Activated CD4-positive, alpha-beta memory T cell treated with anti-CD3 and anti-CD28 coated beads, Interleukin-2, amount 10 ng/mL, durations not matched to agents 7 days and 5 days (primary cell): ENCODE results near the gene PDX1. TPM values are rescaled to one million over a fixed set of nuclear protein-coding genes. Genes with fewer than 3 reads are reported as not detected.
A peak's percentile ranks its signal among the peaks of the same experiment; 100 is the strongest.

Experiments used
- CTCF ChIA-PET: fragments of 350-600 bp; sonication (Branson Sonifier 250); formaldehyde crosslinking; loops from one replicate; lab custom pipeline; 2021; ENCODE audit warnings: antibody characterized with exemption, inconsistent platforms; lab: Charles Lee
- POLR2A ChIA-PET: fragments of 350-600 bp; sonication (Branson Sonifier 250); formaldehyde crosslinking; loops from one replicate; lab custom pipeline; 2021; ENCODE audit warnings: antibody characterized with exemption; lab: Charles Lee
- DNase-seq: peaks from one replicate; pipeline ENCODE4 v3.0.0-alpha.2; 2020
- H3K27ac Mint-ChIP-seq: one replicate; pipeline ENCODE4 v1.8.0; 2021; ENCODE audit warnings: mild to moderate bottlenecking, mixed read lengths
- H3K27me3 Mint-ChIP-seq: one replicate; pipeline ENCODE4 v1.8.0; 2021; ENCODE audit warnings: mixed read lengths
- H3K36me3 Mint-ChIP-seq: one replicate; pipeline ENCODE4 v1.8.0; 2021; ENCODE audit warnings: low read depth, mixed read lengths
- H3K4me1 Mint-ChIP-seq: one replicate; pipeline ENCODE4 v1.8.0; 2021; ENCODE audit warnings: mixed read lengths
- H3K4me3 Mint-ChIP-seq: one replicate; pipeline ENCODE4 v1.8.0; 2021; ENCODE audit warnings: mild to moderate bottlenecking, mixed read lengths
- H3K9me3 Mint-ChIP-seq: one replicate; pipeline ENCODE4 v1.8.0; 2021; ENCODE audit warnings: mixed read lengths
- total RNA-seq, 2 experiments: library from RNA; stranded (reverse); gene quantifications; one replicate each; pipeline ENCODE4 v1.2.3, GENCODE V29; 2021

The PDX1 gene
- total RNA-seq, 2 experiments from 2014 or later = not detected

DNA sequence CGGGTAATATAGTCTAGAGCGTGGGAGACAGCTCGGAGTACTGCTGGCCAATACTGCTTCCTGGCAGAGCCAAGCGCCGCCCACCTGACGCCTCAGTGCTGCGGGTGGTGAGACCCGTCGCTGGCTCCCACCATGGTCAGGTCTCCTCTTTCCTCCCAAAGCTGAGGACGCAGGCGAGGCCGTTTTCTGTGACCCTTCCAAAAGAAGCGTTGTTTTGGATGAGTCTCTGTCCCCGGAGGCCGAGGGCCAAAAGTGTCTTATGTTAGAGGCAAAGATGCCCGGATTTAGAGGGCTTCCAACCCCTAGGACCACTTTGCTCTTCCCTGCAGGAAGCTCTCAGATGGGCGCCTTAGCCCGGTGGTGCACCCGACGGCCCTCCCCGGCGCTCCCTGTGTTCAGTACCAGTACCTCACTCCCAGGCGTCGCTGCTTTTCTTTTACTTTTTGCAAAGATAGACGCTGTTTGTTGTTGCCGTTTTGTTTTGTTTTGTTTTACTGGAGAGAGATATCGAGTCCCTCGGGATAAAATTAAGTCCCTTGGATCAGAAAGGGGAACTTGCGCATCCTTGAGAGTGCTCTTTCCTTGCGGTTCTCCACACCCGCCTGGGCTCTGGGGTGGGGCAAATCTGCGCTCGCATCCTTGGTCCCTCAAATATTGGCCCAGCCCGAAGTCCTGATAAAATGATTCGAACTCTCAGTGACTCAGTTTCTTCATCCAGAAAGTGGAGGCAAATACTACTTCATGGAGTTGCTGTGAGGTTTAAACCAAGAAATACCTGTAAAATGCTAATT, 7.0 kb downstream of the PDX1 start:
- H3K4me1 Mint-ChIP-seq = peaks cover 13% of the 10 kb centered on the region
- no peak overlapping the region for H3K27ac Mint-ChIP-seq
- no peaks in the 10 kb centered on the region for H3K9me3 Mint-ChIP-seq
- DNase-seq = no peak
- ChIA-PET CTCF (no interaction called here), POLR2A (no interaction called here)
- peaks cover 4% of the 10 kb centered on the region for H3K36me3 Mint-ChIP-seq
- H3K27me3 Mint-ChIP-seq = peaks cover 90% of the 10 kb centered on the region
- no peak overlapping the region for H3K4me3 Mint-ChIP-seq

DNA sequence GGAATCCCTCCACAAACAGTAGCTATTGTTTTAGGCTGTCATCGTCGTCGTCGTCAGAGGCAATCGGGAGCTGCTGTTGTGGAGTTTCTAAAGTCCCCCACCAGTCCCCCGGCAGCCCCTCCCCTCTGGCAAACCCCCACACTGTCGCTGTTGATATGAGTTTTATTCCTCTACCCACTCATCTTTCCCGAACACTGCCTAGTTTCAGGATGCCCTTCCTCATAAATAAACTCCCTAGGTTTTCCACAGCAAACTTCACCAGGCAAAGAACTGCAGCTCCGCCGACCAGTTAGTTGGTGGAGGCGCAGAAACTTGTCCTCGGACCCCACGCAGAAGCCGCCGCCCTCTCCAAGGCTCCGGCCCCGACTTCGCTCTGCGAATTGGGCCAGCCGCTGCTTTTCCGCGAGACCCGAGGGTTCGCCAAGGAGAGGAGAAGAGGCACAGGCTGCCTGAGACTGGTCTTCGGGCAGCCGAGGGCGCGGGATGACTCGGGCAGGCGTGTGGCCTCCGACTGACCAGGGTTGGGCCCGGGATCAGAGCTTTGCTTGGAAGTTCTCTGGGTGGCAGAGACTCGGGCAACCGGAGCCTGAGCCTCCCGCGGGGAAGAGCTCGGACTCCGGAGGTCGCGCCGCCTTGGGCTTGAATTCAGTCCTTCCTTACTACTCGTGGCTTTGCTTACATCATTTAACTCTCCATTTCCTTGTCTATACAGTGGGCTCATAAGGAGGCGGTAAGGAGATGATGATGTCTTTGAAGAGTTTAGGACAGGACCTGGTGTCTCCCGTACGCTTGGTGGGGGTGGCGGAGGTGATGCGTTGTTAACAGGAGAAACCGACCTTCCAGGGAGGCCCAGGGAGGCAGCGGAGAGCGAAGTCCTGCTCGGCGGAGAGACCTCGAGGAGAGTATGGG, 7.9 kb downstream of the PDX1 start:
- peaks cover 82% of the 10 kb centered on the region for H3K27me3 Mint-ChIP-seq
- DNase-seq = no peak
- H3K27ac Mint-ChIP-seq = no peak overlapping the region
- CTCF ChIA-PET = no interaction called here
- no peak overlapping the region for H3K4me3 Mint-ChIP-seq
- H3K4me1 Mint-ChIP-seq = peaks cover 11% of the 10 kb centered on the region
- H3K9me3 Mint-ChIP-seq = no peaks in the 10 kb centered on the region
- peaks cover 4% of the 10 kb centered on the region for H3K36me3 Mint-ChIP-seq
- POLR2A ChIA-PET = no interaction called here

DNA sequence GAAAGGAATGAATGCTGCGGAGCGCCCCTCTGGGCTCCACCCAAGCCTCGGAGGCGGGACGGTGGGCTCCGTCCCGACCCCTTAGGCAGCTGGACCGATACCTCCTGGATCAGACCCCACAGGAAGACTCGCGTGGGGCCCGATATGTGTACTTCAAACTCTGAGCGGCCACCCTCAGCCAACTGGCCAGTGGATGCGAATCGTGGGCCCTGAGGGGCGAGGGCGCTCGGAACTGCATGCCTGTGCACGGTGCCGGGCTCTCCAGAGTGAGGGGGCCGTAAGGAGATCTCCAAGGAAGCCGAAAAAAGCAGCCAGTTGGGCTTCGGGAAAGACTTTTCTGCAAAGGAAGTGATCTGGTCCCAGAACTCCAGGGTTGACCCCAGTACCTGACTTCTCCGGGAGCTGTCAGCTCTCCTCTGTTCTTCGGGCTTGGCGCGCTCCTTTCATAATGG, 8.6 kb downstream of the PDX1 start:
- peaks cover 4% of the 10 kb centered on the region for H3K36me3 Mint-ChIP-seq
- peaks cover 11% of the 10 kb centered on the region for H3K4me1 Mint-ChIP-seq
- peaks cover 75% of the 10 kb centered on the region for H3K27me3 Mint-ChIP-seq
- POLR2A ChIA-PET = no interaction called here
- no peak overlapping the region for H3K4me3 Mint-ChIP-seq
- DNase-seq = no peak
- CTCF ChIA-PET = no interaction called here
- no peak overlapping the region for H3K27ac Mint-ChIP-seq
- H3K9me3 Mint-ChIP-seq = no peaks in the 10 kb centered on the region

DNA sequence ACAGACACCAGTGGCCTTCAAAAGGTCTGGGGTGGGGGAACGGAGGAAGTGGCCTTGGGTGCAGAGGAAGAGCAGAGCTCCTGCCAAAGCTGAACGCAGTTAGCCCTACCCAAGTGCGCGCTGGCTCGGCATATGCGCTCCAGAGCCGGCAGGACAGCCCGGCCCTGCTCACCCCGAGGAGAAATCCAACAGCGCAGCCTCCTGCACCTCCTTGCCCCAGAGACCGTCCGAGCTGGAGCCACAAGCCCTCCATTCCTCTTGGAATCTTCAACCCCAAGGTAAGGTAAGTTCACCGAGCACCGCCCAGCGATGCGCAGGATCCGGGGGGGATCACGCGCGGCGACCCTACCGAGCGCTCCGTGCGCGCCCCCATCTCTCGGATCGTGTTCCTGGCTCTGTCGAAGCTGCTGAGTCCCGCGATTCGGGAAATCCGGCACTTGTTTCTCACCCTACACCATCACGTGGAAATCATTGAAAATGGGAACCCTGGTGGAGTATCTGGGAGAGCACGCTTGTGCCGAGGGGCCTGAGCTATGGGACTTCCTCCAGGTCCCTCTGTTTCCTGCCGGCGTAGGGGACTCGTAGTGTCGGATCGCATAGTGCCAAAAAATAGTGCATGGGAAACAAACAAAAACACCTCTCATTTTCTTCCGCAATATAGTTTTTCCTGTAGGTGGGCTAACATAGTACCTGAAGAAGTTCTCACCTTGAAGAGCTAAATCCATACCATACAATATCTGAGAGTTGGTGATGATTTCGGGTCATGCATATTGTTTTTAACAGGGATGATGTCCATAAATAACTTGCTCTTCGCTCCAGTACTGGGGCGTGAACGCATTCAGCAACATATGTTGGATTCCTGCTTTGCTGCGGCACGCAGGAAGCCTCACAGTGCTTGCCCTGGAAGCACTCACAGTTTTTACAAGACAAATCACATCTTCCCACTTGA, 9.3 kb downstream of the PDX1 start:
- no peak overlapping the region for H3K4me3 Mint-ChIP-seq

GRCh38 chr13:27929868-27930267, 10.1 kb downstream of the PDX1 start:
- ChIA-PET CTCF (interaction anchor here (1.5 kb wide), 1 partner anchor 24 kb away, joined by 4 read pairs; no protein-coding TSS in a partner anchor), POLR2A (no interaction called here)
- Mint-ChIP-seq H3K4me3 (no peak overlapping the region), H3K27me3 (peaks cover 69% of the 10 kb centered on the region), H3K9me3 (no peaks in the 10 kb centered on the region), H3K36me3 (peaks cover 4% of the 10 kb centered on the region), H3K27ac (no peak overlapping the region), H3K4me1 (peaks cover 10% of the 10 kb centered on the region)
- DNase-seq = no peak

More for the DNA sequence above, 9.3 kb downstream of the PDX1 start:
- H3K27me3 Mint-ChIP-seq = peaks cover 73% of the 10 kb centered on the region
- ChIA-PET CTCF (no interaction called here), POLR2A (no interaction called here)
- H3K27ac Mint-ChIP-seq = no peak overlapping the region
- no peak for DNase-seq
- peaks cover 4% of the 10 kb centered on the region for H3K36me3 Mint-ChIP-seq
- no peaks in the 10 kb centered on the region for H3K9me3 Mint-ChIP-seq
- H3K4me1 Mint-ChIP-seq = peaks cover 10% of the 10 kb centered on the region

DNA sequence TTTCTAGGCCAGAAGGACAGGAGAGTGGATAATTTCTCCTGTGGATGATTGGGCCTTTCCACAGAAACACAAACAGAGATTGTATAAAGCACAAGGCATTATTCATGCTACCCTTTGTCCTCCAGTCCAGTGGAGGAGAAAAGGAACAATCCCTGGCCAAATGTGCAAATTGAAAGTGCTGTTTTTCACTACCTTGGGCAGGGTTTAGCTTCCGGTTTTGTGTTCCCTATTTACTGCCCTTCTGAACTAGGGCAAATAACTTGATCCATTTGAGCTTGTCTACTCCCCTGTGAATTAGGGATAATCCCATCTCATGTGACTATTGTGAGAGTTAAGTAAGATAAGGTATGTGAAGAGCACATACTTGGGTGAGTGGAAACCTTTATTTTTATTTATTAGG, 13.3 kb downstream of the PDX1 start:
- no peak for DNase-seq
- peaks cover under 1% of the 10 kb centered on the region for H3K4me1 Mint-ChIP-seq
- ChIA-PET POLR2A (no interaction called here), CTCF (interaction anchor here (1.2 kb wide), 1 partner anchor 20 kb away, joined by 4 read pairs; no protein-coding TSS in a partner anchor)
- peaks cover 36% of the 10 kb centered on the region for H3K27me3 Mint-ChIP-seq
- H3K9me3 Mint-ChIP-seq = no peaks in the 10 kb centered on the region
- H3K4me3 Mint-ChIP-seq = no peak overlapping the region
- no peaks in the 10 kb centered on the region for H3K36me3 Mint-ChIP-seq
- H3K27ac Mint-ChIP-seq = no peak overlapping the region

DNA sequence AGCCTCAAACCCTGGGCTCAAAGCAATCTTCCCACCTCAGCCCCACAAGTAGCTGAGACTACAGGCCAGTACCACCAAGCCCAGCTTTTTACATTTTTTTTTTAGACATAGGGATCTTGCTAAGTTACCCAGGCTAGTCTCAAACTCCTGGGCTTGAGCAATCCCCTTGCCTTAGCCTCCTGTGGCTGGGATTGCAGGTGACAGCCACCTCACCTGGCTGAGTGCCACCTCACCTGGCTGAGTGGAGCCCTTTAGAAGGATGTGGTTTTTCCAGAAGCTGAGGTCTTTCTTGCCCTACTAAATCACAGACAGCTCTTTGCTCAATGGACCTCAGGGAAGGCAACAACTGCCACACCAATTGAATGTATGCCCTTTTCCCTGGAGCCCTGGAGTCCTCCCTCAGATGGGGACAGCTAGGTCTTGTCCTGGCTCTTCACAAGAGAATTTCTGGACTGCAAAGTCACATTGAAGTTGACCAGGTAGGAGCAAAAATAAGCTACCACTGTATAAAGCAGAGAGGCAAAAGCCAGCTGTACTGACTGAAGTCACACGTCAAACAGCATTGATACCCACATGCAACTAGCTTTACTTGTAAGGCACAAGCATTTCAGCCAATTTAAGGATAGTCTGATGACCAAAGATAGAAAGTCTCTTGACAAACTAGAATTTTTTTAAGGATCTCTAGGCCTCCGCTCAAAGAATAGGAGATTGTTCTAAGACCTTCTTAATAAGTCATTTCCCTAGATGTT, 14.0 kb downstream of the PDX1 start:
- no peaks in the 10 kb centered on the region for H3K36me3 Mint-ChIP-seq

GRCh38 chr13:27942972-27943371, 23.2 kb downstream of the PDX1 start:
- Mint-ChIP-seq H3K4me3 (no peak overlapping the region), H3K36me3 (no peaks in the 10 kb centered on the region), H3K27ac (no peak overlapping the region), H3K27me3 (peaks cover 20% of the 10 kb centered on the region), H3K4me1 (no peaks in the 10 kb centered on the region), H3K9me3 (no peaks in the 10 kb centered on the region)
- DNase-seq = no peak
- POLR2A ChIA-PET = no interaction called here
- CTCF ChIA-PET = interaction anchor here (1.3 kb wide), 1 partner anchor 10 kb away, joined by 5 read pairs; no protein-coding TSS in a partner anchor

More for the DNA sequence above, 14.0 kb downstream of the PDX1 start:
- Mint-ChIP-seq H3K9me3 (no peaks in the 10 kb centered on the region), H3K4me3 (no peak overlapping the region), H3K27me3 (peaks cover 30% of the 10 kb centered on the region), H3K27ac (no peak overlapping the region), H3K4me1 (no peaks in the 10 kb centered on the region)
- CTCF ChIA-PET = interaction anchor here (1.0 to 1.2 kb wide), 2 partner anchors 20 to 22 kb away, joined by 4 read pairs; no protein-coding TSS in a partner anchor
- DNase-seq = no peak
- POLR2A ChIA-PET = no interaction called here

DNA sequence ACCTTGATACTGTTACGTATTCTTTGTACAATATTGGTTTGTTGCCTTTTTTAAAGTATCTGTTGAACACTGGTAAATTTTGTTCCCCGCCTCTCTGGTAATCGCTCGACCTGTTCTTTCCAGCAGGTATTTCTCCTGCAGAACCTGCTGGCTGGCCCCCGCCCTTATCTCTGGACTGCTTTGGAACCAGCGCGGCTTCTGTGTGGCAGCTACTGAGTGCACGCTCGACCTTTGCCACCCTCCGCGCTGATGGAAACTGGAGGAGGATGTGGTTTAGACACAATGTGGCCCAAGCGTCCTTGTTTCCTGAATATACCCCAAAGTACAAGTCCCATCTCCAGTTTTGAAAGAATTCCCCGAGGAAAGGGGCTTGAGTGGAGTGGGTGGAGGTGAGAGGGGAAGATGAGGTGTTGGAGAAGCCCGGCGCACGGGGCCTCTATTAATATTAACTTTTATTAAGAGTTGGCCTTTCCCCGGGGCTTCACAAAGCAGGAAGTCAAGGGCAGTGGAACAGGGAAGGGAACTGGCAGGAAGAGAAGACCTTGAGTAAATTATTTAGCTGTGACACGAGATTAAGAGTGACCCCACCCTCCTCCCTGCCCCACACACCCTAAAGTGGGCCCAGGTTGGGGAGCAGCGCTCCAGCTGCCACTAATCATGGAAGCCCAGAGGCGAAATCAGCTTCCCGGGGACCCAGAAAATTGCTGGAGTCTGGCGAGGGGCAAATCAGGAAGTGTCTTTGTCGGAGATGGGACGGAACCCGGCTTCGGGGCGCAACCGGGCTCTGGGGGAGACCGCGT, 33.3 kb downstream of the PDX1 start:
- ChIA-PET POLR2A (no interaction called here), CTCF (interaction anchor here (0.6 to 2.3 kb wide), 21 partner anchors 9 to 591 kb away, joined by 3 to 58 read pairs (median 4); no protein-coding TSS in a partner anchor)
- peaks cover 50% of the 10 kb centered on the region for H3K27me3 Mint-ChIP-seq
- H3K9me3 Mint-ChIP-seq = no peaks in the 10 kb centered on the region
- H3K36me3 Mint-ChIP-seq = no peaks in the 10 kb centered on the region
- no peak overlapping the region for H3K27ac Mint-ChIP-seq
- H3K4me3 Mint-ChIP-seq = peak overlapping the region; percentile 14
- H3K4me1 Mint-ChIP-seq = peaks cover 14% of the 10 kb centered on the region
- DNase-seq = no peak

GRCh38 chr13:27953676-27954405, 34.0 kb downstream of the PDX1 start:
- H3K9me3 Mint-ChIP-seq = no peaks in the 10 kb centered on the region
- H3K36me3 Mint-ChIP-seq = no peaks in the 10 kb centered on the region
- ChIA-PET CTCF (interaction anchor here (0.6 to 2.3 kb wide), 27 partner anchors 8 to 592 kb away, joined by 3 to 58 read pairs (median 4); no protein-coding TSS in a partner anchor), POLR2A (no interaction called here)
- H3K4me1 Mint-ChIP-seq = peaks cover 14% of the 10 kb centered on the region
- H3K27ac Mint-ChIP-seq = no peak overlapping the region
- DNase-seq = peak; percentile 69
- H3K27me3 Mint-ChIP-seq = peaks cover 58% of the 10 kb centered on the region
- H3K4me3 Mint-ChIP-seq = peak overlapping the region; percentile 61
